Adrenal gland (tissue), 5 donors: ENCODE measurements around the gene SRP68.

Experiments used
- POLR2A ChIP-seq, 2 donors: fragments of 450-650 bp; IDR thresholded peaks; one replicate each; pipeline ENCODE4 v1.6.1; 2017; ENCODE audit warnings: antibody characterized with exemption in 2 of 2, mild to moderate bottlenecking in 2 of 2, moderate library complexity in 1 of 2
- TF ChIP-seq, protein P1 (sequence below), 6 experiments: fragments of 450-650 bp in 4 of 6; fragments of 200-600 bp in 2 of 6; sonication (generic) in 1 of 6; IDR thresholded peaks; 1 replicate in 5 of 6; 2 replicates in 1 of 6; pipeline versions ENCODE4 v1.5.1 to v1.8.0; 2016 to 2021; ENCODE audit warnings: antibody characterized with exemption in 6 of 6, mild to moderate bottlenecking in 2 of 6, moderate library complexity in 1 of 6
- donor health status: DM: no; HTN: no; CAD: no.

DNA sequence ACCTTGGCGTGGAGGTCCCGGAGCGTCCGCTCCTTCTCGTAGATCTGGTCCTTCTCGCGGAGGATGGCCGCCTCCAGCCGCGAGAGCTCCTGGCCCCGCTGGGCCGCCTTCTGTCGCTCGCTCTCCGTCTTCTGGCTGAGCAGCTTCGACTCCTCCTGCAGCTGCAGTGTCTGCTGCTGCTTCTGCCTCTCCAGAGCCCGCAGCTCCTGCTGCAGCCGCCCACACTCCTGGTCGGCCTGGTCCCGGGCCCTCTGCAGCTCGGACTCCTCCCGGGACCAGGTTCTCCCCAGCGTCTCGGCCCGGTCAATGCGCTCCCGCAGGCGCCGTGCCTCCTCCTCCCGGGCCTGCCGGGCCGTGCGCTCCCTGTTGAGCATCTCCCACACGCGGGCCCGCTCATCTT lies 64.1 kb downstream of the SRP68 start:
- TF ChIP-seq, protein P1, sequence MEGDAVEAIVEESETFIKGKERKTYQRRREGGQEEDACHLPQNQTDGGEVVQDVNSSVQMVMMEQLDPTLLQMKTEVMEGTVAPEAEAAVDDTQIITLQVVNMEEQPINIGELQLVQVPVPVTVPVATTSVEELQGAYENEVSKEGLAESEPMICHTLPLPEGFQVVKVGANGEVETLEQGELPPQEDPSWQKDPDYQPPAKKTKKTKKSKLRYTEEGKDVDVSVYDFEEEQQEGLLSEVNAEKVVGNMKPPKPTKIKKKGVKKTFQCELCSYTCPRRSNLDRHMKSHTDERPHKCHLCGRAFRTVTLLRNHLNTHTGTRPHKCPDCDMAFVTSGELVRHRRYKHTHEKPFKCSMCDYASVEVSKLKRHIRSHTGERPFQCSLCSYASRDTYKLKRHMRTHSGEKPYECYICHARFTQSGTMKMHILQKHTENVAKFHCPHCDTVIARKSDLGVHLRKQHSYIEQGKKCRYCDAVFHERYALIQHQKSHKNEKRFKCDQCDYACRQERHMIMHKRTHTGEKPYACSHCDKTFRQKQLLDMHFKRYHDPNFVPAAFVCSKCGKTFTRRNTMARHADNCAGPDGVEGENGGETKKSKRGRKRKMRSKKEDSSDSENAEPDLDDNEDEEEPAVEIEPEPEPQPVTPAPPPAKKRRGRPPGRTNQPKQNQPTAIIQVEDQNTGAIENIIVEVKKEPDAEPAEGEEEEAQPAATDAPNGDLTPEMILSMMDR (IDR thresholded peaks at IDR 0.05) = no peak
- TF ChIP-seq POLR2A (IDR thresholded peaks at IDR 0.05) = no peak
